ENCODE measurements around the gene CGB5.
A peak's percentile ranks its signal among the peaks of the same experiment; 100 is the strongest.
"Not testable (repeated sequence)": the region's sequence is repeated elsewhere in the genome, so short reads cannot be mapped to it uniquely, and the experiment has no call there.

The CGB5 gene

DNA sequence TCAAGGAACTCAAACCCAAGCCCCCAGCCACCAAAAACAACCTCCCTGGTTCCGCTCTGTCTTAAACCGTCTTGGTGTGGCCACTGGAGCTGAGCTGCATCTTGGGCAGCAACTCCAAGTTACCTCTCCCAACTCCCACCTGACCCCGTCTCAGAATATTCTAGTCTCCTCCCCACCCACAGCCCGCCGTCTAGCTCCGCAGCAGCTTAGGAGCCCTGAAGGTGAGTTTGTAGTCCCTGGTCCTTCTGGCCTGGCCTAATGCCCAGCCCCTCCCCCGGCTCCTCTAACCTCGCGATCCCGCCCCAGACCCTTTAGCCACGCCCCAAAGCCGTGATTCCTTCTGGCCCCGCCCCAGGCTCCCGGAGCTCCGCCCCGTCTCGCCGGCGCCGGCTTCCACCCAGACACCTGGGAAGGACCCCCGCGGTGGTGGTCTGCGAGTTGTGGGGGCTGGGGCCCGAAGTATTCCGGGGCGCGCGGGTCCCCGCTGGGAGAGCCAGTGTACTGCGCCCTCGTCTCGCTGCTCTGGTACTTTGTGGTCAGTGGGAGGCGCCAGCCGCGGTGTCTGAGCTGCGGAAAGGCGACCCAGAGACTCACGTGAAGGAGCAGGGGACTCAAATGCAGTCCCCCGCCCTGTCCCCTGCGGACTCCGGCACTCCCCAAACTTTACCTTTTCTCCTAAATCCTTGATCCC, 24.3 kb upstream of the CGB5 start:
- H4K20me1 ChIP-seq = peaks cover 0 to 45% (median 38%) of the 10 kb centered on the region in 11 experiments; a peak in 15 of 22 replicates
- peak overlapping the region; percentile 78 to 97 (median 90) for H3K4me2 ChIP-seq
- no peak for TF ChIP-seq Cebpa-rat (IDR thresholded peaks at IDR 0.05)
- H3K27ac ChIP-seq = no peak overlapping the region
- H3K9ac ChIP-seq = peak overlapping the region in 2 of 11 experiments; percentile 55 to 60; a peak in 3 of 22 replicates
- H3K4me3 ChIP-seq = peak overlapping the region; percentile 41 to 66 (median 51); a peak in 18 of 20 replicates
- peaks cover 20 to 28% (median 21%) of the 10 kb centered on the region in 11 experiments for H3K36me3 ChIP-seq
- H3K4me1 ChIP-seq = peaks cover 35 to 51% (median 47%) of the 10 kb centered on the region in 10 experiments
- no peaks in the 10 kb centered on the region for H3K9me3 ChIP-seq (replicated peaks in 1 of 11)
- H3K27me3 ChIP-seq = peaks cover 29 to 42% (median 39%) of the 10 kb centered on the region in 11 experiments

DNA sequence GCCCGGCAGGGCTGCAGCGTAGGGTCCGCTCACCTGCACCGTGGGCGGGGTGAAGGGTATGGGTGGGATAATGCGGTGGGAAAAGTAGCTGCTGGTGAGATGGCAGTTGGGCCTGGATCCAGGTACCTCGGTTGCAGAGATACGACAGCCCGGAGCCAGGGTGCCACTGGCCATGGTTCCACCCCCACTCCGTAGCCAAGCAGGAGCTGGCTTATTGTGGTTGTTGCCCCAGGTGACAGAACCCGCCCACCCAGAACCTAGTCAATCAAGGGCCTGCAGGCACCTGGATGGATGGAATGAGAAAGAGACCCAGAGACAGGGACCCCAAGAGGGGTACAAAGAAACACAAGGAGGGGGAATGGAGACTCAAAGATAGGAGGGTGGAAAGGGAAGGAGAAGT, 23.3 kb upstream of the CGB5 start:
- no peak for TF ChIP-seq Cebpa-rat (IDR thresholded peaks at IDR 0.05)
- Histone ChIP-seq H3K27me3 (peaks cover 29 to 42% (median 39%) of the 10 kb centered on the region in 11 experiments), H3K4me3 (no peak overlapping the region), H3K27ac (no peak overlapping the region), H3K4me1 (peaks cover 35 to 51% (median 47%) of the 10 kb centered on the region in 10 experiments), H3K4me2 (peak overlapping the region; percentile 44 to 93 (median 79); a peak in 21 of 22 replicates), H4K20me1 (peaks cover 0 to 36% (median 29%) of the 10 kb centered on the region in 11 experiments; a peak in 15 of 22 replicates), H3K9me3 (replicated peaks in 1 of 11) (no peaks in the 10 kb centered on the region), H3K9ac (no peak overlapping the region), H3K36me3 (peaks cover 10 to 18% (median 11%) of the 10 kb centered on the region in 11 experiments)

DNA sequence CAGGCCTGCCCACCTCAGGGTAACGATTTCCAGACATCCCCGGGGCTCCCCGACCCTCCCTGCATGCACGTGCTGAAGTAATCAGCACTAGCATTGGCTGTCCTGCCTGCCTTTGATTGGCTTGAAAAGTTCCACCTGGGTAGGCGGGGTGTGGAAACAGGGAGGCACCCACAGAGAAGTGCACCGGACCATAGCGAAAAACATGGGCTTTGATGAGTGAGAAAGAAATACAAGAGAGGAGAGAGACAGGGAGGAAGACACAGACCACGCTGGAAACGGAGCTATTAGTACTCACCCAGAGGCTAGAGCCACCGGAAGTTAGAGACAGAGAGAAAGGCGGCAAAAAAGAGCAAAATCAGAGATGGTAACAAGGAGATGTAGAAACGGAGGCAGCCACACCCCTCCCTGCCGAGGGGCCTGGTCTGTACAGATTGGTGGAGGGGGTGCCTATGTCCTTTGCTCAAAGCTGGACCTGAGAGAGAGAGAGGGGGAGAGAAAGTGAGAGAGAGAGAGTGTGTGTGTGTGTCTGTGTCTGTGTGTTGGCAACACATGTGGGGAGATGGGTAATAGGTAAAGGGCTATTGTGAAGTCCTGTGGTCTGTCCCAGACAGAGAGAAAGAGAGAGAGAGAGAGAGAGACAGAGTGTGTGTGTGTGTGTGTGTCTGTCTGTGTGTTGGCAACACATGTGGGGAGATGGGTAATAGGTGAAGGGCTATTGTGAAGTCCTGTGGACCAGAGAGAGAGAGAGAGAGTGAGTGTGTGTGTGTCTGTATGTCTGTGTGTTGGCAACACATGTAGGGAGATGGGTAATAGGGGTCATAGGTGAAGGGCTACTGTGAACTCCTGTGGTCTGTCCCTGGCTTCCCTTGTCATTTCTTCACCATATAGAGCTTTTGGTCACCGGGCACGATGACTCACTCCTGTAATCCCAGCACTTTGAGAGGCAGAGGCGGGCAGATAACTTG, 22.4 kb upstream of the CGB5 start:
- Histone ChIP-seq H3K36me3 (peaks cover 1 to 9% (median 2%) of the 10 kb centered on the region in 11 experiments; a peak in 19 of 22 replicates), H3K27me3 (peaks cover 29 to 42% (median 39%) of the 10 kb centered on the region in 11 experiments), H3K4me1 (peaks cover 35 to 51% (median 47%) of the 10 kb centered on the region in 10 experiments), H4K20me1 (peaks cover 0 to 27% (median 23%) of the 10 kb centered on the region in 11 experiments; a peak in 15 of 22 replicates), H3K27ac (peak overlapping the region in 1 of 11 experiments; percentile 20; a peak in 2 of 22 replicates), H3K9me3 (replicated peaks in 1 of 11) (no peaks in the 10 kb centered on the region), H3K9ac (peak overlapping the region in 4 of 11 experiments; percentile 21 to 39 (median 28); a peak in 4 of 22 replicates), H3K4me3 (no peak overlapping the region), H3K4me2 (peak overlapping the region; percentile 44 to 93 (median 79))
- TF ChIP-seq Cebpa-rat (IDR thresholded peaks at IDR 0.05) = no peak; a peak in 1 of 22 replicates

DNA sequence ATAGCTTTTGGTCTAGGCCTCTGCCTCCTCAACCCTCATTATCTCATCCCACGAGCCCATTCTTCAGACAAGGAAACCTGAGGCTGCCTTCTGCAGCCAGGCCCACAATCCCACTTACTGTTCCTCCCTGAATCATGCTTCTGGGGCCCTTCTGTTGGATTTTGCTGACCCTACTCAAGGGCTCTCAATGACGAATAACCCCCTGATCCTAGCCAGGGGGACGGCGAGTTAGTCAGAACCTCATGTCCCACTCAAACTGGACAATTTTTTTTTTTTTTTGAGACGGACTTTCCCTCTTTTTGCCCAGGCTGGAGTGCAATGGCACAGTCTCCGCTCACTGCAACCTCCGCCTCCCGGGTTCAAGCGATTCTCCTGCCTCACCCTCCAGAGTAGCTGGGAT, 21.5 kb upstream of the CGB5 start:
- Histone ChIP-seq H3K9me3 (replicated peaks in 1 of 11) (no peaks in the 10 kb centered on the region), H3K4me1 (peaks cover 35 to 50% (median 47%) of the 10 kb centered on the region in 10 experiments), H4K20me1 (peaks cover 0 to 20% (median 17%) of the 10 kb centered on the region in 11 experiments; a peak in 14 of 22 replicates), H3K27me3 (peaks cover 28 to 39% (median 35%) of the 10 kb centered on the region in 11 experiments), H3K9ac (no peak overlapping the region), H3K27ac (no peak overlapping the region), H3K36me3 (peaks cover 0 to 1% (median 0%) of the 10 kb centered on the region in 11 experiments; a peak in 2 of 22 replicates), H3K4me2 (peak overlapping the region in 4 of 11 experiments; percentile 44 to 93 (median 82); a peak in 7 of 22 replicates), H3K4me3 (no peak overlapping the region)
- no peak for TF ChIP-seq Cebpa-rat (IDR thresholded peaks at IDR 0.05)

DNA sequence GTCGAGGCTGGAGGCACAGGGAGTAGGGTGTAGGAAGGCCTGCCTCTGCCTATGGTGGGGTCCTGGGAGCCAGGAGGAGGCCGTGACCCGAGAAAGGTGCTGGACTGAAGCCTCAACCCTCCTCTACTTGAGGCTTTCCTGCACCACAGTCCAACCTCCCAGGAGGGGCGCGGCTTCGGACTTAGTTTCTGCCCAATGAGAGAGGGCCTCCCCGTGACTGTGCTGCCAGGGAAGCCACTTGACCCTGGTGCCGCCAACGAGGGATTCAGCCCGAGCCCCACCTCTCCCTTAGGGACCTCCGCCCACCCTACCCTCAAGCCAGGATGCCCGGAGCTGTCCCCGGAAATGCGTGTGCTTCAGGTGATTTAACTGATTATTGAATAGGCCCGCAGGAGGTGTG, 19.4 kb upstream of the CGB5 start, which contains the start of gene CGB3:
TSS of gene CGB3 (minus strand) at position 101 of the 400 bp plus-strand sequence. CDS start 362 bp downstream, outside the sequence.
- peaks cover 15 to 30% (median 27%) of the 10 kb centered on the region in 10 experiments for H3K4me1 ChIP-seq
- H3K27me3 ChIP-seq = peaks cover 7 to 18% (median 14%) of the 10 kb centered on the region in 11 experiments
- not testable (repeated sequence) for H3K4me3 ChIP-seq; H3K36me3 ChIP-seq; H4K20me1 ChIP-seq; H3K27ac ChIP-seq; H3K9ac ChIP-seq; H3K4me2 ChIP-seq; H3K9me3 ChIP-seq (replicated peaks in 1 of 11)

DNA sequence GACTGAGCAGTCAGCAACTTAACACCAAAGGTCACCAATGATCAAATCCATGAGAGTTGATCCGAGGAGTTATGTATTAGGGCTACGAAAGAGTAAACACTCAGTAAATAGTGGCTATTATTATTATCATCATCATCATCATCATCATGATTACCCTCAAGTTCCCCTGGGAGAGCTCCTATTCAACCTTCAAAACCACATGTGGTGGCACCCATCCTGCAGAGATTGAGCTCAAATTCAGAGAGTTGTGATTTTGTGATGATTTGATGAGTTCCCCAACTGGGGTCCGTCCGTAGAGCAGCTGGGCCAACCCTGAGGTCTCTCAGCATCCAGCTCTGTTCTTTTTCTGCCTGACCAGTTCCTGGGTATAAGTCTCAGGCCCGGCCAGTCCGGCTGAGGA, 18.6 kb upstream of the CGB5 start:
- not testable (repeated sequence) for H3K27ac ChIP-seq; H4K20me1 ChIP-seq; H3K9ac ChIP-seq; H3K36me3 ChIP-seq; H3K4me2 ChIP-seq; H3K4me3 ChIP-seq; H3K27me3 ChIP-seq; H3K9me3 ChIP-seq (replicated peaks in 1 of 11)
- peaks cover 14 to 23% (median 19%) of the 10 kb centered on the region in 10 experiments for H3K4me1 ChIP-seq

DNA sequence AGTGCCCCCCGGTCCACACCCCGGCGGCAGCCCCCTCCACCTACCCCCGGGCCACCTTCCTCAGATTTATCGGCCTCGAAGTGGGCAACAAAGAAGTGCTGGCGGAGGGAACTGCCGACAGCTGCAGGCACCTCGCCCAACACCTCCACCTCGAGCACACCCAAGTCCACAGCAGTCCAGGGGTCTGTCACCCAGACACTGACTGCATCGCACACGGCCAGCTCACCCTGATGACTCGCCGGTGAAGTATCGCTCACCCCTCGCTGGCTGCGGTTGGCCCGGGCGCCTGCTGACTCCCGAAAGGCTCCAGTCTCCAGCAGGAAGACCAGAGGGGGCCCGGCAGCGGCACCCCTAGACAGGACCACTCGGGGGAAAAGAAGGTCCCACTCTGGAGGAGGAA, 18.0 kb upstream of the CGB5 start:
- H4K20me1 ChIP-seq; H3K9ac ChIP-seq; H3K9me3 ChIP-seq (replicated peaks in 1 of 11); H3K36me3 ChIP-seq; H3K27me3 ChIP-seq; H3K4me2 ChIP-seq; H3K4me3 ChIP-seq; H3K27ac ChIP-seq: not testable (repeated sequence)
- H3K4me1 ChIP-seq = peaks cover 9 to 18% (median 14%) of the 10 kb centered on the region in 10 experiments

DNA sequence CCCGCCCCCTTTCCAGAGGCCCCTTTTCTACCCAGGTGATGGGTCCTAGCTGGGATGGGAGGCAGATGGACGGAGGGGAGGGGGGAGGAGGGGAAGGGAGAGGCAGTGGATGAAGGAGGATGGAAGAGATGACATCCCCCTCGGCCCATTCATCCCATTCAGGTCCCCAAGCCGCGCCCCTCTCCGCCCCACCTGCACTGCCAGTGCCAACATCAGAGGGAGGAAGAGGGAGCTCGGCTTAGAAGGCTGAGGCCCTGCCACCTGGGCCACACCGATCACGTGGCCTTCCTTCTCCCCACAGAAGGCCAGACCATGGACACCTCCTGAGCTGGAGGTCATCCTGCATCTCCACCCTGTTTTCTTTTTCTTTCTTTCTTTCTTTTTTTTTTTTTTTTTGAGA, 15.0 kb upstream of the CGB5 start:
- not testable (repeated sequence) for H3K4me2 ChIP-seq; H3K27me3 ChIP-seq; H3K4me1 ChIP-seq; H3K4me3 ChIP-seq; H3K27ac ChIP-seq; H3K9ac ChIP-seq; H4K20me1 ChIP-seq; H3K9me3 ChIP-seq (replicated peaks in 1 of 11); H3K36me3 ChIP-seq

DNA sequence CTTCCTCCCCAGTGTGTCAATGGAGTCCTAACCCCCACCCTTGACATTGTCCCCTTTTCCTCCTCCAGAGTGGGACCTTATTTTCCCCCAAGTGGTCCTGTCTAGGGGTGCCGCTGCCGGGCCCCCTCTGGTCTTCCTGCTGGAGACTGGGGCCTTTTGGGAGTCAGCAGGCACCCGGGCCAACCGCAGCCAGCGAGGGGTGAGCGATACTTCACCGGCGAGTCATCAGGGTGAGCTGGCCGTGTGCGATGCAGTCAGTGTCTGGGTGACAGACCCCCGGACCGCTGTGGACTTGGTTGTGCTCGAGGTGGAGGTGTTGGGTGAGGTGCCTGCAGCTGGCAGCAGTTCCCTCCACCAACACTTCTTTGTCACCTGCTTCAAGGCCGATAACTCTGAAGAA, 13.9 kb upstream of the CGB5 start:
- H3K4me3 ChIP-seq; H3K9ac ChIP-seq; H3K4me1 ChIP-seq; H3K36me3 ChIP-seq; H3K4me2 ChIP-seq; H3K27ac ChIP-seq; H3K27me3 ChIP-seq; H4K20me1 ChIP-seq; H3K9me3 ChIP-seq (replicated peaks in 1 of 11): not testable (repeated sequence)

DNA sequence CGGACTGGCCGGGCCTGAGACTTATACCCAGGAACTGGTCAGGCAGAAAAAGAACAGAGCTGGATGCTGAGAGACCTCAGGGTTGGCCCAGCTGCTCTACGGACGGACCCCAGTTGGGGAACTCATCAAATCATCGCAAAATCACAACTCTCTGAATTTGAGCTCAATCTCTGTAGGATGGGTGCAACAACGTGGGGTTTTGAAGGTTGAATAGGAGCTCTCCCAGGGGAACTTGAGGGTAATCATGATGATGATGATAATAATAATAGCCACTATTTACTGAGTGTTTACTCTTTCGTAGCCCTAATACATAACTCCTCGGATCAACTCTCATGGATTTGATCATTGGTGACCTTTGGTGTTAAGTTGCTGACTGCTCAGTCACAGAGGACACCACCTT, 13.3 kb upstream of the CGB5 start:
- H3K36me3 ChIP-seq, H3K27me3 ChIP-seq, H3K27ac ChIP-seq: not testable (repeated sequence)

DNA sequence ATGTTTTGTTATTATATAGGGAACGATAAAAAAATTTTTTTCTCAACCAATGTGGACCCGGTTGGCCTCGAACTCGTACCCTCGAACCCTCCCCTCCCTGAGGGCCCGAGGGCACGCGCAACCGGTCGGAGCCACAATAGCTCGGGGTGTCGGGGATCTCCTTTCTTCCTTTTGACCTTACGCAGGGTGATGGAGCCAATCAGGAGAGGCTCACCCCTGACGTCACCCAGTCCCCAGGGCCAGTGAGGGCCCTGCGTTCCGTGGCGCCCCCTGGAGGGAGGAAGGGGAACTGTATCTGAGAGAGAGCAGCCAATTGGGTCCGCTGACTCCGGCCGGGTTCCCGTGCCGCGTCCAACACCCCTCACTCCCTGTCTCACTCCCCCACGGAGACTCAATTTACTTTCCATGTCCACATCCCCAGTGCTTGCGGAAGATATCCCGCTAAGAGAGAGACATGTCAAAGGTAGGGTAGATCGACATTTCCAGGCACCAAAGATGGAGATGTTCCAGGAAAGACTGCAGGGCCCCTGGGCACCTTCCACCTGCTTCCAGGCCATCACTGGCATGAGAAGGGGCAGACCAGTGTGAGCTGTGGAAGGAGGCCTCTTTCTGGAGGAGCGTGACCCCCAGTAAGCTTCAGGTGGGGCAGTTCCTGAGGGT, 11.9 kb upstream of the CGB5 start, which contains the start of gene CGB2:
TSS of gene CGB2 (plus strand) at position 249 of the 660 bp plus-strand sequence. CDS start at position 455, 206 bp downstream.
- not testable (repeated sequence) for H3K36me3 ChIP-seq; H3K9me3 ChIP-seq (replicated peaks in 1 of 11); H3K4me3 ChIP-seq; H3K27me3 ChIP-seq; H3K4me1 ChIP-seq; H3K4me2 ChIP-seq; H4K20me1 ChIP-seq; H3K9ac ChIP-seq; H3K27ac ChIP-seq

More for the DNA sequence above, 13.3 kb upstream of the CGB5 start:
- not testable (repeated sequence) for H3K9ac ChIP-seq; H3K9me3 ChIP-seq (replicated peaks in 1 of 11); H3K4me2 ChIP-seq; H3K4me3 ChIP-seq; H3K4me1 ChIP-seq; H4K20me1 ChIP-seq

DNA sequence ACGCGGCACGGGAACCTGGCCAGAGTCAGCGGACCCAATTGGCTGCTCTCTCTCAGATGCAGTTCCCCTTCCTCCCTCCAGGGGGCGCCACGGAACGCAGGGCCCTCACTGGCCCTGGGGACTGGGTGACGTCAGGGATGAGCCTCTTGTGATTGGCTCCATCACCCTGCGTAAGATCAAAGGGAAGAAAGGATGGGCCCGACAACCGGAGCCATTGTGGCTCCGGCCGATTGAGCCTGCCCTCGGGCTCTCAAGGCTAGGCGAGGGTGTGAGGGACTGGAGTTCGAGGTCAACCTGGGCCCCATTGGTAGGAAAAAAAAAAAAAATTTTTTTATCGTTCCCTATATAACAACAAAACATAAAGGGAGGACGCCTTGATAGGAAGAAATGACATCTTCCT, 6.8 kb upstream of the CGB5 start, which contains the start of gene CGB1:
TSS of gene CGB1 (minus strand) at position 81 of the 400 bp plus-strand sequence. CDS start 184 bp downstream, outside the sequence.
- H3K27ac ChIP-seq; H3K4me3 ChIP-seq; H3K27me3 ChIP-seq; H3K9ac ChIP-seq; H3K4me2 ChIP-seq; H3K36me3 ChIP-seq; H3K9me3 ChIP-seq (replicated peaks in 1 of 11); H4K20me1 ChIP-seq: not testable (repeated sequence)
- peaks cover 0 to 13% (median 0%) of the 10 kb centered on the region in 10 experiments; a peak in 7 of 20 replicates for H3K4me1 ChIP-seq
